Glutamatergic neuron (in vitro differentiated cells): ENCODE measurements around the gene RALBP1. TPM values are rescaled to one million over a fixed set of nuclear protein-coding genes. Genes with fewer than 3 reads are reported as not detected.
"Not testable (repeated sequence)": the region's sequence is repeated elsewhere in the genome, so short reads cannot be mapped to it uniquely, and the experiment has no call there.

ENCODE experiments used
- DNase-seq: peaks from one replicate; pipeline ENCODE4 v3.0.0; 2022
- H3K27ac Mint-ChIP-seq: one replicate; pipeline ENCODE4 v1.8.0; 2020; ENCODE audit warnings: mild to moderate bottlenecking, mixed read lengths, inconsistent platforms; ENCODE audit not compliant: unreplicated experiment
- H3K27me3 Mint-ChIP-seq: one replicate; pipeline ENCODE4 v1.8.0; 2020; ENCODE audit warnings: mild to moderate bottlenecking, moderate library complexity, mixed read lengths, inconsistent platforms; ENCODE audit not compliant: unreplicated experiment
- H3K36me3 Mint-ChIP-seq: one replicate; pipeline ENCODE4 v1.8.0; 2020; ENCODE audit warnings: mild to moderate bottlenecking, mixed read lengths, inconsistent platforms; ENCODE audit not compliant: unreplicated experiment
- H3K4me1 Mint-ChIP-seq: one replicate; pipeline ENCODE4 v1.8.0; 2020; ENCODE audit warnings: mild to moderate bottlenecking, low read depth, mixed read lengths, inconsistent platforms; ENCODE audit not compliant: unreplicated experiment
- H3K4me3 Mint-ChIP-seq: one replicate; pipeline ENCODE4 v1.8.0; 2020; ENCODE audit warnings: mild to moderate bottlenecking, mixed read lengths, inconsistent platforms; ENCODE audit not compliant: unreplicated experiment
- H3K9me3 Mint-ChIP-seq: one replicate; pipeline ENCODE4 v1.8.0; 2020; ENCODE audit warnings: mild to moderate bottlenecking, moderate library complexity, mixed read lengths, inconsistent platforms; ENCODE audit not compliant: unreplicated experiment
- CTCF ChIP-seq: fragments of 200-600 bp; sonication (generic); IDR thresholded peaks from one replicate; pipeline ENCODE4 v1.5.0; 2021; ENCODE audit not compliant: partially characterized antibody, unreplicated experiment
- total RNA-seq: library from RNA; stranded (reverse); fragmentation: NEBNext Ultra II Directional; extraction: Animal tissue kit (Norgen Biotek cat#: 25700); gene quantifications from one replicate; pipeline ENCODE4 v1.2.1, GENCODE V29; 2021; ENCODE audit not compliant: unreplicated experiment

The RALBP1 gene
- total RNA-seq, 1 donor from 2014 or later, result 38.1 TPM

GRCh38 chr18:9469685-9470084, 5.6 kb upstream of the RALBP1 start:
- Mint-ChIP-seq H3K36me3 (peaks cover 8% of the 10 kb centered on the region), H3K27me3 (peaks cover 2% of the 10 kb centered on the region)
- no peak for DNase-seq

GRCh38 chr18:9474108-9474982, 968 bp upstream of the RALBP1 start:
- no peak for DNase-seq
- H3K4me3 Mint-ChIP-seq, result peak overlapping the region; percentile 87
- H3K9me3 Mint-ChIP-seq, result peaks cover 11% of the 10 kb centered on the region
- TF ChIP-seq CTCF, result no peak
- no peaks in the 10 kb centered on the region for H3K36me3 Mint-ChIP-seq
- H3K4me1 Mint-ChIP-seq, result peaks cover 9% of the 10 kb centered on the region
- peak overlapping the region; percentile 54 for H3K27ac Mint-ChIP-seq
- peaks cover 2% of the 10 kb centered on the region for H3K27me3 Mint-ChIP-seq

More at GRCh38 chr18:9469685-9470084, 5.6 kb upstream of the RALBP1 start:
- H3K9me3 Mint-ChIP-seq, result peaks cover 5% of the 10 kb centered on the region
- H3K4me1 Mint-ChIP-seq, result peaks cover 4% of the 10 kb centered on the region
- no peak for TF ChIP-seq CTCF
- no peak overlapping the region for H3K4me3 Mint-ChIP-seq
- no peak overlapping the region for H3K27ac Mint-ChIP-seq

GRCh38 chr18:9475643-9476591, 604 bp downstream of the RALBP1 start:
- H3K27ac Mint-ChIP-seq, result peak overlapping the region; percentile 71
- TF ChIP-seq CTCF, result no peak
- H3K27me3 Mint-ChIP-seq, result peaks cover 2% of the 10 kb centered on the region
- H3K4me1 Mint-ChIP-seq, result peaks cover 9% of the 10 kb centered on the region
- H3K4me3 Mint-ChIP-seq, result peak overlapping the region; percentile 92
- peaks cover 11% of the 10 kb centered on the region for H3K9me3 Mint-ChIP-seq
- no peak for DNase-seq
- no peaks in the 10 kb centered on the region for H3K36me3 Mint-ChIP-seq

GRCh38 chr18:9476949-9477348, 1.6 kb downstream of the RALBP1 start:
- not testable (repeated sequence) for H3K27ac Mint-ChIP-seq, DNase-seq, H3K36me3 Mint-ChIP-seq, H3K4me1 Mint-ChIP-seq, H3K4me3 Mint-ChIP-seq, H3K27me3 Mint-ChIP-seq
- H3K9me3 Mint-ChIP-seq, result peaks cover 11% of the 10 kb centered on the region

GRCh38 chr18:9477509-9477908, 2.2 kb downstream of the RALBP1 start:
- Mint-ChIP-seq H3K27ac (no peak overlapping the region), H3K27me3 (peaks cover 2% of the 10 kb centered on the region), H3K4me1 (peaks cover 9% of the 10 kb centered on the region), H3K9me3 (peaks cover 11% of the 10 kb centered on the region), H3K36me3 (no peaks in the 10 kb centered on the region), H3K4me3 (no peak overlapping the region)
- DNase-seq, result no peak
- no peak for TF ChIP-seq CTCF
